A549 (cell line): ENCODE results near the gene CLEC16A.

Experiments used
- HOXA7 ChIP-seq: fragments of 250-450 bp; sonication (Bioruptor Pico); IDR thresholded peaks from 2 replicates; pipeline ENCODE4 v1.5.0; 2020; ENCODE audit warnings: mild to moderate bottlenecking, moderate library complexity
- SMC3 ChIP-seq: fragments of >200 bp; sonication (Bioruptor Twin); formaldehyde crosslinking; IDR thresholded peaks from 3 replicates; pipeline ENCODE4 v1.6.1; 2018; ENCODE audit warnings: inconsistent platforms
- TF ChIP-seq, protein P1 (sequence below): fragments of >200 bp; sonication (Bioruptor Twin); formaldehyde crosslinking; IDR thresholded peaks from 3 replicates; pipeline ENCODE4 v1.5.1; 2016

DNA sequence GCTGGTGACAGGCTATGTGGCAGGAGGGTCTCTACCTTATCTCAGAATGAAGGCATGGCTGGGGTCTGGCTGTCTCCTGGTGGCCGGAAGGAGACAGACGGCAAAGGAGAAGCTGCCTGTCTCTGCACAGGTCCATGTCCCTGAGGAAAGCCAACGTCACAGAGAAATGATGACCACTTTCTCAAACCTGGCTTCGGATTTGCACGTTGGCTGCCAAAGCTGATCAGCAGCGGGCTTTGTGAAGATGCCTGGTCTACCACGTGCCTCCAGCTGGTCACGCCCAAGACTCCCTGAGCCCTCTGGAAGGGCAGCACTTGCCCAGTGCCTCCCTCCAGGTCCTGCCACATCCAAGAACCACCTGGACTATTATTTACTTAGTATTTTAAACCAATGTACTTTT lies 10.5 kb upstream of the CLEC16A start:
- TF ChIP-seq SMC3 (no peak), HOXA7 (CRISPR knock-in tag) (no peak)
- TF ChIP-seq, protein P1, sequence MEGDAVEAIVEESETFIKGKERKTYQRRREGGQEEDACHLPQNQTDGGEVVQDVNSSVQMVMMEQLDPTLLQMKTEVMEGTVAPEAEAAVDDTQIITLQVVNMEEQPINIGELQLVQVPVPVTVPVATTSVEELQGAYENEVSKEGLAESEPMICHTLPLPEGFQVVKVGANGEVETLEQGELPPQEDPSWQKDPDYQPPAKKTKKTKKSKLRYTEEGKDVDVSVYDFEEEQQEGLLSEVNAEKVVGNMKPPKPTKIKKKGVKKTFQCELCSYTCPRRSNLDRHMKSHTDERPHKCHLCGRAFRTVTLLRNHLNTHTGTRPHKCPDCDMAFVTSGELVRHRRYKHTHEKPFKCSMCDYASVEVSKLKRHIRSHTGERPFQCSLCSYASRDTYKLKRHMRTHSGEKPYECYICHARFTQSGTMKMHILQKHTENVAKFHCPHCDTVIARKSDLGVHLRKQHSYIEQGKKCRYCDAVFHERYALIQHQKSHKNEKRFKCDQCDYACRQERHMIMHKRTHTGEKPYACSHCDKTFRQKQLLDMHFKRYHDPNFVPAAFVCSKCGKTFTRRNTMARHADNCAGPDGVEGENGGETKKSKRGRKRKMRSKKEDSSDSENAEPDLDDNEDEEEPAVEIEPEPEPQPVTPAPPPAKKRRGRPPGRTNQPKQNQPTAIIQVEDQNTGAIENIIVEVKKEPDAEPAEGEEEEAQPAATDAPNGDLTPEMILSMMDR: no peak
